ENCODE measurements around the gene IGSF8. TPM values are rescaled to one million over a fixed set of nuclear protein-coding genes. Genes with fewer than 3 reads are reported as not detected.

Gene IGSF8
- total RNA-seq, 1 experiment from 2014 or later: 35.6 TPM

GRCh38 chr1:160133990-160134770, 35.8 kb upstream of the IGSF8 start:
- Histone ChIP-seq H3K36me3 (ENCODE audit: control insufficient read depth in 1 of 2, insufficient read depth in 2 of 2, low read length in 2 of 2) (no peaks in the 10 kb centered on the region), H2AFZ (ENCODE audit: low read depth, low read length, poor library complexity, severe bottlenecking) (no peak overlapping the region), H3K9me3 (ENCODE audit: control insufficient read depth in 1 of 2, insufficient read depth in 1 of 2, low read depth in 1 of 2, low read length in 2 of 2) (no peaks in the 10 kb centered on the region), H4K20me1 (ENCODE audit: insufficient read depth) (no peaks in the 10 kb centered on the region), H3K4me2 (ENCODE audit: low read length) (no peak overlapping the region), H3K4me3 (replicated peaks in 1 of 2; ENCODE audit: low read depth in 1 of 2, low read length in 2 of 2) (no peak overlapping the region), H3K27me3 (ENCODE audit: insufficient read depth, low read length) (no peaks in the 10 kb centered on the region), H3K9me2 (ENCODE audit: insufficient read depth) (no peaks in the 10 kb centered on the region), H3K4me1 (ENCODE audit: control insufficient read depth in 1 of 2, insufficient read depth in 2 of 2, low read length in 2 of 2) (no peaks in the 10 kb centered on the region), H3K27ac (ENCODE audit: low read depth, low read length) (no peak overlapping the region), H3K9ac (ENCODE audit: low read length) (no peak overlapping the region), H3K79me2 (ENCODE audit: insufficient read depth, low read length) (no peaks in the 10 kb centered on the region)
- TF ChIP-seq CTCF (IDR thresholded peaks at IDR 0.05 in 2 of 3, conservative IDR thresholded peaks at IDR 0.05 in 1 of 3; ENCODE audit: borderline replicate concordance in 1 of 3, insufficient read depth in 1 of 3, low read depth in 2 of 3, low read length in 2 of 3) (no peak), SIN3A (IDR thresholded peaks at IDR 0.05; ENCODE audit: low read depth) (no peak), EZH2phosphoT487 (IDR thresholded peaks at IDR 0.05; ENCODE audit: borderline replicate concordance) (no peak), ZNF274 (IDR thresholded peaks at IDR 0.05; ENCODE audit: low read depth, low read length) (no peak), ELF1 (IDR thresholded peaks at IDR 0.05; ENCODE audit: borderline replicate concordance, low read depth) (no peak), EGR1 (IDR thresholded peaks at IDR 0.05; ENCODE audit: low read depth) (no peak), TCF7L2 (IDR thresholded peaks at IDR 0.05; ENCODE audit: borderline replicate concordance, extremely low read depth, insufficient read depth, insufficient read length) (no peak), ZFX (IDR thresholded peaks at IDR 0.05) (no peak), RAD21 (IDR thresholded peaks at IDR 0.05; ENCODE audit: low read depth) (no peak)
- TF ChIP-seq, protein P1, sequence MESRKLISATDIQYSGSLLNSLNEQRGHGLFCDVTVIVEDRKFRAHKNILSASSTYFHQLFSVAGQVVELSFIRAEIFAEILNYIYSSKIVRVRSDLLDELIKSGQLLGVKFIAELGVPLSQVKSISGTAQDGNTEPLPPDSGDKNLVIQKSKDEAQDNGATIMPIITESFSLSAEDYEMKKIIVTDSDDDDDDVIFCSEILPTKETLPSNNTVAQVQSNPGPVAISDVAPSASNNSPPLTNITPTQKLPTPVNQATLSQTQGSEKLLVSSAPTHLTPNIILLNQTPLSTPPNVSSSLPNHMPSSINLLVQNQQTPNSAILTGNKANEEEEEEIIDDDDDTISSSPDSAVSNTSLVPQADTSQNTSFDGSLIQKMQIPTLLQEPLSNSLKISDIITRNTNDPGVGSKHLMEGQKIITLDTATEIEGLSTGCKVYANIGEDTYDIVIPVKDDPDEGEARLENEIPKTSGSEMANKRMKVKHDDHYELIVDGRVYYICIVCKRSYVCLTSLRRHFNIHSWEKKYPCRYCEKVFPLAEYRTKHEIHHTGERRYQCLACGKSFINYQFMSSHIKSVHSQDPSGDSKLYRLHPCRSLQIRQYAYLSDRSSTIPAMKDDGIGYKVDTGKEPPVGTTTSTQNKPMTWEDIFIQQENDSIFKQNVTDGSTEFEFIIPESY (IDR thresholded peaks at IDR 0.05; ENCODE audit: extremely low read depth, insufficient replicate concordance, low read length): no peak
- ChIA-PET CTCF (no interaction called here), RAD21 (ENCODE audit: low non-redundant PET in 1 of 2, low total read pairs in 2 of 2, uncharacterized antibody in 2 of 2, unreplicated experiment in 2 of 2) (no interaction called here), POLR2A (no interaction called here)
- BruUV-seq (replicated peaks): no TSS peak
- no peak for DNase-seq (ENCODE audit: low read depth, low spot score)
- no peak for ATAC-seq
- intact Hi-C loops (cut with micrococcal nuclease): no loop called here
